HCEC 1CT (cell line): ENCODE data around the gene SYCE1.
"Not testable (repeated sequence)": the region's sequence is repeated elsewhere in the genome, so short reads cannot be mapped to it uniquely, and the experiment has no call there.

Source experiments
- DNase-seq: peaks from one replicate; pipeline ENCODE4 v3.0.0-alpha.2; 2017

The SYCE1 gene

GRCh38 chr10:133565441-133566294, at the start of gene SYCE1:
TSS of gene SYCE1 (minus strand) at chr10:133565583. CDS start at chr10:133565529, 54 bp downstream.
- DNase-seq = no peak

- DNase-seq = no peak
Measured at GRCh38 chr10:133614830-133615580, 49.6 kb upstream of the SYCE1 start.

GRCh38 chr10:133613699-133614098, 48.3 kb upstream of the SYCE1 start:
- no peak for DNase-seq

- no peak for DNase-seq
Measured at GRCh38 chr10:133611079-133611478, 45.7 kb upstream of the SYCE1 start.

- peak; percentile 26 for DNase-seq
Measured at GRCh38 chr10:133608855-133609254, 43.5 kb upstream of the SYCE1 start.

- DNase-seq = not testable (repeated sequence)
Measured at GRCh38 chr10:133603434-133603833, 38.1 kb upstream of the SYCE1 start.

GRCh38 chr10:133600657-133601056, 35.3 kb upstream of the SYCE1 start:
- no peak for DNase-seq

- DNase-seq = not testable (repeated sequence)
Measured at GRCh38 chr10:133599869-133600268, 34.5 kb upstream of the SYCE1 start.

GRCh38 chr10:133592716-133593115, 27.3 kb upstream of the SYCE1 start:
- no peak for DNase-seq

GRCh38 chr10:133590970-133591359, 25.6 kb upstream of the SYCE1 start:
- no peak for DNase-seq

- no peak for DNase-seq
Measured at GRCh38 chr10:133590226-133590969, 25.0 kb upstream of the SYCE1 start.

- not testable (repeated sequence) for DNase-seq
Measured at GRCh38 chr10:133577037-133577436, 11.7 kb upstream of the SYCE1 start.

GRCh38 chr10:133573460-133573859, 8.1 kb upstream of the SYCE1 start:
- not testable (repeated sequence) for DNase-seq

GRCh38 chr10:133572055-133572454, 6.7 kb upstream of the SYCE1 start:
- DNase-seq = not testable (repeated sequence)

GRCh38 chr10:133569801-133570200, 4.4 kb upstream of the SYCE1 start:
- DNase-seq = not testable (repeated sequence)

- not testable (repeated sequence) for DNase-seq
Measured at GRCh38 chr10:133568831-133569527, 3.6 kb upstream of the SYCE1 start.

- DNase-seq = no peak
Measured at GRCh38 chr10:133568287-133568614, 2.9 kb upstream of the SYCE1 start.

- no peak for DNase-seq
Measured at GRCh38 chr10:133567609-133568286, 2.4 kb upstream of the SYCE1 start.

GRCh38 chr10:133567119-133567518, 1.7 kb upstream of the SYCE1 start:
- no peak for DNase-seq

- no peak for DNase-seq
Measured at GRCh38 chr10:133564816-133565215, 567 bp downstream of the SYCE1 start.

- DNase-seq = no peak
Measured at GRCh38 chr10:133559216-133559615, 6.2 kb downstream of the SYCE1 start.

- DNase-seq = no peak
Measured at GRCh38 chr10:133557381-133557780, 8.0 kb downstream of the SYCE1 start.
